Activated CD4-positive, alpha-beta memory T cell treated with anti-CD3 and anti-CD28 coated beads for 36 hours (primary cell): ENCODE results near the gene UNC13D. TPM values are rescaled to one million over a fixed set of nuclear protein-coding genes. Genes with fewer than 3 reads are reported as not detected.
A peak's percentile ranks its signal among the peaks of the same experiment; 100 is the strongest.

ENCODE experiments used
- CTCF ChIA-PET: fragments of 350-600 bp; sonication (Branson Sonifier 250); formaldehyde crosslinking; loops from one replicate; lab custom pipeline; 2021; ENCODE audit warnings: antibody characterized with exemption, inconsistent platforms; lab: Charles Lee
- POLR2A ChIA-PET: fragments of 350-600 bp; sonication (Branson Sonifier 250); formaldehyde crosslinking; loops from one replicate; lab custom pipeline; 2021; ENCODE audit warnings: antibody characterized with exemption; lab: Charles Lee
- DNase-seq: peaks from one replicate; pipeline ENCODE4 v3.0.0-alpha.2; 2020
- H3K27ac Mint-ChIP-seq: one replicate; pipeline ENCODE4 v1.8.0; 2021; ENCODE audit warnings: mixed read lengths
- H3K27me3 Mint-ChIP-seq: one replicate; pipeline ENCODE4 v1.8.0; 2021; ENCODE audit warnings: mixed read lengths
- H3K36me3 Mint-ChIP-seq: one replicate; pipeline ENCODE4 v1.8.0; 2021; ENCODE audit warnings: mixed read lengths
- H3K4me1 Mint-ChIP-seq: one replicate; pipeline ENCODE4 v1.8.0; 2021; ENCODE audit warnings: low read depth, mixed read lengths
- H3K4me3 Mint-ChIP-seq: one replicate; pipeline ENCODE4 v1.8.0; 2021; ENCODE audit warnings: mild to moderate bottlenecking, mixed read lengths
- H3K9me3 Mint-ChIP-seq: one replicate; pipeline ENCODE4 v1.8.0; 2021; ENCODE audit warnings: mixed read lengths
- intact Hi-C: fragments of 100-400 bp; cut with micrococcal nuclease; formaldehyde crosslinking; loops from one replicate; pipeline ENCODE4 v1.15.1; 2023
- total RNA-seq, 2 experiments: library from RNA; stranded (reverse); gene quantifications; one replicate each; pipeline ENCODE4 v1.2.3, GENCODE V29; 2021

Gene UNC13D
- total RNA-seq, 2 experiments from 2014 or later = 135 to 139 TPM

- H3K9me3 Mint-ChIP-seq = no peaks in the 10 kb centered on the region
- H3K4me3 Mint-ChIP-seq = no peak overlapping the region
- intact Hi-C loops = no loop called here
- H3K27me3 Mint-ChIP-seq = no peaks in the 10 kb centered on the region
- DNase-seq = peak; percentile 45
- H3K36me3 Mint-ChIP-seq = peaks cover 8% of the 10 kb centered on the region
- H3K4me1 Mint-ChIP-seq = peaks cover 7% of the 10 kb centered on the region
- ChIA-PET CTCF (interaction anchor here (1.0 to 2.5 kb wide), 6 partner anchors 12 to 61 kb away, joined by 3 to 8 read pairs (median 4); no protein-coding TSS in a partner anchor), POLR2A (interaction anchor here (1.0 to 1.4 kb wide), 2 partner anchors 15 to 29 kb away, joined by 3 read pairs; no protein-coding TSS in a partner anchor)
- peak overlapping the region; percentile 34 for H3K27ac Mint-ChIP-seq
Observed at GRCh38 chr17:75808905-75809621, 35.1 kb downstream of the UNC13D start.

GRCh38 chr17:75808549-75808904 is 35.7 kb downstream of the UNC13D start:
- Mint-ChIP-seq H3K27me3 (no peaks in the 10 kb centered on the region), H3K9me3 (no peaks in the 10 kb centered on the region), H3K27ac (peak overlapping the region; percentile 34), H3K4me1 (peaks cover 12% of the 10 kb centered on the region), H3K36me3 (peaks cover 8% of the 10 kb centered on the region), H3K4me3 (no peak overlapping the region)
- CTCF ChIA-PET = interaction anchor here (0.6 to 2.5 kb wide), 6 partner anchors 39 to 134 kb away, joined by 3 to 8 read pairs (median 4); no protein-coding TSS in a partner anchor
- POLR2A ChIA-PET = interaction anchor here (1.4 kb wide), 1 partner anchor 15 kb away, joined by 3 read pairs; no protein-coding TSS in a partner anchor
- intact Hi-C loops = no loop called here
- no peak for DNase-seq

GRCh38 chr17:75807861-75808260 is 36.3 kb downstream of the UNC13D start:
- Mint-ChIP-seq H3K4me1 (peaks cover 15% of the 10 kb centered on the region), H3K27ac (no peak overlapping the region), H3K4me3 (no peak overlapping the region), H3K36me3 (peaks cover 7% of the 10 kb centered on the region), H3K9me3 (no peaks in the 10 kb centered on the region), H3K27me3 (no peaks in the 10 kb centered on the region)
- POLR2A ChIA-PET = no interaction called here
- CTCF ChIA-PET = interaction anchor here (0.6 to 2.5 kb wide), 6 partner anchors 19 to 133 kb away, joined by 3 to 8 read pairs (median 4); no protein-coding TSS in a partner anchor
- intact Hi-C loops = no loop called here
- no peak for DNase-seq

- ChIA-PET CTCF (interaction anchor here (2.2 kb wide), 1 partner anchor 41 kb away, joined by 8 read pairs; no protein-coding TSS in a partner anchor), POLR2A (no interaction called here)
- H3K9me3 Mint-ChIP-seq = no peaks in the 10 kb centered on the region
- intact Hi-C loops = no loop called here
- H3K27ac Mint-ChIP-seq = no peak overlapping the region
- H3K36me3 Mint-ChIP-seq = peaks cover 2% of the 10 kb centered on the region
- no peaks in the 10 kb centered on the region for H3K27me3 Mint-ChIP-seq
- H3K4me3 Mint-ChIP-seq = no peak overlapping the region
- DNase-seq = no peak
- H3K4me1 Mint-ChIP-seq = peaks cover 15% of the 10 kb centered on the region
Observed at GRCh38 chr17:75806822-75807500, 37.2 kb downstream of the UNC13D start.

GRCh38 chr17:75803883-75804282 is 40.3 kb downstream of the UNC13D start:
- Mint-ChIP-seq H3K27me3 (no peaks in the 10 kb centered on the region), H3K4me3 (no peak overlapping the region), H3K4me1 (peaks cover 13% of the 10 kb centered on the region), H3K27ac (no peak overlapping the region), H3K9me3 (no peaks in the 10 kb centered on the region), H3K36me3 (peaks cover 4% of the 10 kb centered on the region)
- CTCF ChIA-PET = interaction anchor here (0.6 to 1.4 kb wide), 4 partner anchors 39 to 171 kb away, joined by 3 to 7 read pairs (median 4); partner anchors contain the start of gene GALK1
- intact Hi-C loops = no loop called here
- POLR2A ChIA-PET = interaction anchor here (1.0 to 1.3 kb wide), 2 partner anchors 9 to 18 kb away, joined by 3 to 6 read pairs; no protein-coding TSS in a partner anchor
- DNase-seq = no peak

- Mint-ChIP-seq H3K36me3 (peaks cover 4% of the 10 kb centered on the region), H3K4me3 (no peak overlapping the region), H3K27ac (no peak overlapping the region), H3K4me1 (peaks cover 9% of the 10 kb centered on the region), H3K9me3 (no peaks in the 10 kb centered on the region), H3K27me3 (no peaks in the 10 kb centered on the region)
- intact Hi-C loops = no loop called here
- ChIA-PET CTCF (interaction anchor here (0.8 to 1.1 kb wide), 3 partner anchors 11 to 38 kb away, joined by 3 read pairs; no protein-coding TSS in a partner anchor), POLR2A (interaction anchor here (1.4 kb wide), 1 partner anchor 9 kb away, joined by 3 read pairs; no protein-coding TSS in a partner anchor)
- DNase-seq = no peak
Observed at GRCh38 chr17:75799402-75799801, 44.8 kb downstream of the UNC13D start.

- POLR2A ChIA-PET = interaction anchor here (0.7 to 1.5 kb wide), 3 partner anchors 10 to 20 kb away, joined by 5 to 8 read pairs (median 6); no protein-coding TSS in a partner anchor
- Mint-ChIP-seq H3K4me3 (no peak overlapping the region), H3K9me3 (no peaks in the 10 kb centered on the region), H3K27ac (no peak overlapping the region), H3K4me1 (peaks cover 17% of the 10 kb centered on the region), H3K36me3 (peaks cover 5% of the 10 kb centered on the region), H3K27me3 (no peaks in the 10 kb centered on the region)
- no peak for DNase-seq
- intact Hi-C loops = no loop called here
- CTCF ChIA-PET = interaction anchor here (0.8 to 2.4 kb wide), 6 partner anchors 13 to 163 kb away, joined by 3 to 10 read pairs (median 4); no protein-coding TSS in a partner anchor
Observed at GRCh38 chr17:75795820-75796607, 48.2 kb downstream of the UNC13D start.

GRCh38 chr17:75793460-75793859 is 50.7 kb downstream of the UNC13D start:
- H3K36me3 Mint-ChIP-seq = peaks cover 4% of the 10 kb centered on the region
- DNase-seq = no peak
- CTCF ChIA-PET = no interaction called here
- H3K27ac Mint-ChIP-seq = peak overlapping the region; percentile 49
- H3K9me3 Mint-ChIP-seq = no peaks in the 10 kb centered on the region
- intact Hi-C loops = no loop called here
- POLR2A ChIA-PET = interaction anchor here (1.4 kb wide), 1 partner anchor 7 kb away, joined by 4 read pairs; no protein-coding TSS in a partner anchor
- H3K4me1 Mint-ChIP-seq = peaks cover 17% of the 10 kb centered on the region
- H3K27me3 Mint-ChIP-seq = no peaks in the 10 kb centered on the region
- no peak overlapping the region for H3K4me3 Mint-ChIP-seq

GRCh38 chr17:75791254-75791653 is 53.0 kb downstream of the UNC13D start:
- CTCF ChIA-PET = interaction anchor here (0.9 to 1.6 kb wide), 7 partner anchors 8 to 64 kb away, joined by 3 to 6 read pairs (median 3); partner anchors contain the start of gene WBP2
- peaks cover 4% of the 10 kb centered on the region for H3K36me3 Mint-ChIP-seq
- intact Hi-C loops = no loop called here
- no peaks in the 10 kb centered on the region for H3K9me3 Mint-ChIP-seq
- H3K27ac Mint-ChIP-seq = no peak overlapping the region
- no peak overlapping the region for H3K4me3 Mint-ChIP-seq
- DNase-seq = no peak
- POLR2A ChIA-PET = interaction anchor here (1.0 to 2.1 kb wide), 3 partner anchors 11 to 14 kb away, joined by 3 to 7 read pairs (median 4); no protein-coding TSS in a partner anchor
- peaks cover 26% of the 10 kb centered on the region for H3K4me1 Mint-ChIP-seq
- no peaks in the 10 kb centered on the region for H3K27me3 Mint-ChIP-seq

GRCh38 chr17:75785016-75785890 is 59.0 kb downstream of the UNC13D start:
- Mint-ChIP-seq H3K4me3 (peak overlapping the region; percentile 90), H3K27me3 (no peaks in the 10 kb centered on the region), H3K9me3 (no peaks in the 10 kb centered on the region), H3K27ac (peak overlapping the region; percentile 98), H3K4me1 (peaks cover 31% of the 10 kb centered on the region), H3K36me3 (peaks cover 1% of the 10 kb centered on the region)
- DNase-seq = peak; percentile 96
- POLR2A ChIA-PET = interaction anchor here (0.5 to 4.7 kb wide), 13 partner anchors 9 to 286 kb away, joined by 3 to 57 read pairs (median 5); partner anchors contain the start of genes GALK1, UNC13D and WBP2
- intact Hi-C loops = loop anchor here (2.0 to 10.0 kb wide), 5 partner anchors 48 to 490 kb away; partner anchors contain the start of genes GALR2, SRP68, UBALD2 and ZACN
- CTCF ChIA-PET = interaction anchor here (0.8 to 2.7 kb wide), 9 partner anchors 9 to 70 kb away, joined by 4 to 15 read pairs (median 8); partner anchors contain the start of genes GALK1 and WBP2
